SKM-1 (cell line): ENCODE data around the gene PRMT1.
A peak's percentile ranks its signal among the peaks of the same experiment; 100 is the strongest.

Experiments
- DNase-seq: peaks from one replicate; lab custom pipeline; 2025; ENCODE audit not compliant: unreplicated experiment; lab: John Stamatoyannopoulos, UW

Gene PRMT1

GRCh38 chr19:49651029-49651819, 25.8 kb upstream of the PRMT1 start:
- no peak for DNase-seq

GRCh38 chr19:49651820-49652550, 25.1 kb upstream of the PRMT1 start:
- no peak for DNase-seq

- DNase-seq = no peak
Measured at GRCh38 chr19:49652551-49653465, 24.3 kb upstream of the PRMT1 start.

- DNase-seq = no peak
Measured at GRCh38 chr19:49653466-49653806, 23.6 kb upstream of the PRMT1 start.

GRCh38 chr19:49654581-49654980, 22.5 kb upstream of the PRMT1 start:
- DNase-seq = no peak

GRCh38 chr19:49655570-49656455, 21.3 kb upstream of the PRMT1 start:
- no peak for DNase-seq

- DNase-seq = no peak
Measured at GRCh38 chr19:49656456-49657109, 20.5 kb upstream of the PRMT1 start.

DNA sequence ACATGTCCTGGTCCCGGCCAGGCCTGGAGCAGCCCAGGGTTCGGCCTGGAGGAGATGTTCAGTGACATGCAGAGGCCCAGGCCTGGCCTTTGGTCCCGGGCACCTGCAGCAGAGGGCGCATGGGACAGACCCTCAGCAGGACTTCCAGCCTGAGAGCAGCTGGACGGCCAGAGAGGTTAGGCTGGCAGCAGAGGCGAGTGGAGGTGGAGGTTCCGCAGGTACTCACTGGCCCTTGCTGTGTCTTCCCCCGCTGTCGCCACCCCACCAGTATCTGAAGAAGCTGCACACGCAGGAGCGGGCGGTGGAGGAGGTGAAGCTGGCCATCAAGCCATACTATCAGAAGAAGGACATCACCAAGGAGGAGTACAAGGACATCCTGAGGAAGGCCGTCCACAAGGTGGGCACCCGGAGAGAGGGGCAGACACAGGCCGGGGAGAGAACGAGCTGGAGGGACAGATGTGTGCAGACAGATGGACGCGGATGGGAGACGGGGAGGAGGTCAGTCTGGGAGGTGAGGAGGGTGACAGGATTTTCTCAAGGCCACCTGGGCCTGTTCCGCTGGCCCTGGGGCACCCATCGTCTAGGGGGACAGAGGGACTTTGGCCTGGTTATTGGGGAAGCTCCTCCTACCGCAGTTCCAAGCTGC, 19.5 kb upstream of the PRMT1 start:
- no peak for DNase-seq

DNA sequence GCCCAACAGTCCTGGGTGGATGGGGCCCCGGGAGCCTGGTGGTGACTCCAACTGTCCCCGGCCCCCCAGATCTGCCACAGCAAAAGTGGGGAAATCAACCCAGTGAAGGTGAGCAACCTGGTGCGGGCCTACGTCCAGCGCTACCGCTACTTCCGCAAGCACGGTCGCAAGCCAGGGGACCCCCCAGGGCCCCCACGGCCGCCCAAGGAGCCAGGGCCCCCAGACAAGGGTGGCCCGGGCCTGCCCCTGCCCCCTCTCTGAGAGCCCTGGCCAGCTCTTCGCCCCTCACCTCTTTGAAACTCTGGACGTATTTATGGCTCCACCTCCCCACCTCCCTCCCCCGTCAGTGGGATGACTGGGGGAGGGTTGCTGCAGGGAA, 18.9 kb upstream of the PRMT1 start:
- no peak for DNase-seq

- no peak for DNase-seq
Measured at GRCh38 chr19:49658566-49659442, 18.3 kb upstream of the PRMT1 start.

GRCh38 chr19:49660338-49660961, 16.6 kb upstream of the PRMT1 start:
- DNase-seq = no peak

DNA sequence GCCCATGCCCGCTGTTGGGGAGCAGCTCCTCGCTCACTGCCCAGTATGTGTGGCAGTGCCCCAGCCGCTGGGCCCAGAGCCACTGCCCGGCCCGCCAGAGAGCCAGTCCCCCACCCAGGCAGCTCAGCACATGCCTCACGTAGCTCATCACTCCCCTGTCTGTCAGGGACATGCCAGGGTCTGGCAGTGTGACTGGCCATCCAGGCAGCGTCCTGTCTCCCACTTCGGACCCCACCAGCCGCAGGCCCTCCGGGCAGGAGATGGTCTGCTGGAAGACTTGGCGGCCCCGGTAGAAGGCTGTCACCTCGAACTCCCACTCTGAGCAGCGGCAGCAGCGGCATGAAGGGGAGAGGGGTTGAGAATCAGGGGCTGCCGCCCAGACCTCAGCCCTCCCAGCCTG, 15.1 kb upstream of the PRMT1 start:
- DNase-seq = no peak

GRCh38 chr19:49663224-49663623, 13.8 kb upstream of the PRMT1 start:
- DNase-seq = no peak

- no peak for DNase-seq
Measured at GRCh38 chr19:49664171-49665035, 12.7 kb upstream of the PRMT1 start.

DNA sequence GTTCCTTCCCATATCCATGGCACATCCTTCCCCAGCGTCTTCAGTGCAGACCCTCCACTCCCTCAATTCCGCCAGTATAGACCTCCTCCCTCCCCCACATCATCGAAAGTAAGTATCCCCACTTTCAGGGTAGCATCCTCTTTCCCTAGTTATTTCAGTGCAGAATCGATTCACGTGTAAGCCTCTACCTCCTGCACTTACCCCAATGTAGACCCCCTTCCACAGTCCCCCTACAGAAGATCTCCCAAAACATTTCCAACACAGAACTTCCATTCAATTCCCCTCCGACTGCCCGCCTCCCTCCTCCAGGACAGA, 12.1 kb upstream of the PRMT1 start:
- DNase-seq = no peak

DNA sequence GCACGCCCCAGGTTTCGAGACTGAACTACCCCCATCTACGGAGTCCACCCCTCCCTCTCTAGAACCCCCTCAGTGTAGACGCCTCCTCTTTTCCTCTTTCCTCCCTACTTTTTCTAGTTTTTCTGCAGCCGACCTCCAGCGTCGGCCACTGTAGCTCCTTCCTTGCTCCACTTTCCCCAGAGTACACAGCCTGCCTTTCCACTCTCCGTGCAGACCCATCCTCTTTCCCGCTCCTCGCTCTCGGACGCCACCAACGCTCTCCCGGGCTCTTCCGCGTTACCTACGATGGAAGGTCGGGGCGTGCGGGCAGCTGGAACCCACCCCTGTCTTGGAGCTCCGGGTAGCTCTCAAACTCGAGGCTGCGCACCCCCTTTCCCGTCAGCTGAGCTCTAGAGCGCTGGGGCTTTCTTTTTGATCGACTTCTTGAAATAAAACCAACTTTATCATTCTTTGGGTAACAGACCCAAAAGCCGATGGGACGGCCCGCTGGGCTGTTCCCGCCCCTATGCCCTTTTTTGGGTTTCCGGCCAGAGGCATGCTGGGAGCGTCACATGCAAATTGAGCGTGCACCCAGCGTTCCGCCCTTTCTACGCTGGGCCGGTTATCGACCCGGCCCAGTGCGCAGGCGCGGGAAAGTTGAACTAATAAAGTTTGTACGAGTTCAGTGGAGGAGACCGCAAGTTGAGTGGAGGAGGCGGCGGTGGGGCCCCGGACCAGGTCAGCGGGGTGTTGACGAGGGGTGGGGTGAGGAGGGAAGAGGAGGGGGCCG, 11.5 kb upstream of the PRMT1 start, which contains the start of the genes BCL2L12 and IRF3:
Gene BCL2L12, plus strand, starts transcription at position 583 of the 769 bp plus-strand sequence. CDS start 760 bp downstream, outside the sequence.
Gene IRF3, minus strand, starts transcription at position 507 of the 769 bp plus-strand sequence. CDS start 1,019 bp downstream, outside the sequence.
- peak; percentile 41 for DNase-seq

DNA sequence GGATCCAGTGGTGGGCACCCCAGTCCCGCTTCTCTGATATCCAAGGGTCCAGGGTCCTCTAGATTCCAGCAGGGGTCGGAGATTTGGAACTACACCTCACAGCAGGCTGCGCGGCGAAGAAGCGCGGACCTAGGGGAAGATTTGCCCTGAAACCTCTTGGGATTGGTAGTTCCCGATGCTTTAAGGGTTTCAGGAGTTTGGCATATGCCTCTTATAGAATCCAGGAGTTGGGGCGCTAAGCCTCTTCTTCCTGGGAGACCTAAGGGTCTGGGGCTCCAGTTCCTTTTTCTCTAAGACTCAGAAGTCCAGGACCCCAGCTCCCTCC, 11.0 kb upstream of the PRMT1 start:
- no peak for DNase-seq
